ENCODE data around the gene IBSP.

Gene IBSP

GRCh38 chr4:87799301-87800113 lies at the start of gene IBSP:
TSS of gene IBSP (plus strand) at chr4:87799554. CDS start at chr4:87802362, 2,808 bp downstream.
- no peak for DNase-seq

GRCh38 chr4:87749883-87750282 lies 49.5 kb upstream of the IBSP start:
- no peak for DNase-seq

- DNase-seq, result no peak
Observed at GRCh38 chr4:87758270-87758669, 41.1 kb upstream of the IBSP start.

- no peak for DNase-seq
Observed at GRCh38 chr4:87762311-87762710, 37.0 kb upstream of the IBSP start.

- no peak for DNase-seq
Observed at GRCh38 chr4:87781569-87781968, 17.8 kb upstream of the IBSP start.

GRCh38 chr4:87783781-87784180 lies 15.6 kb upstream of the IBSP start:
- no peak for DNase-seq

- DNase-seq, result no peak
Observed at GRCh38 chr4:87785731-87786509, 13.4 kb upstream of the IBSP start.

- DNase-seq, result no peak
Observed at GRCh38 chr4:87802858-87803257, 3.5 kb downstream of the IBSP start.

- no peak for DNase-seq
Observed at GRCh38 chr4:87803421-87803820, 4.1 kb downstream of the IBSP start.

GRCh38 chr4:87804871-87805270 lies 5.5 kb downstream of the IBSP start:
- no peak for DNase-seq

GRCh38 chr4:87805971-87806370 lies 6.6 kb downstream of the IBSP start:
- DNase-seq, result no peak

- no peak for DNase-seq
Observed at GRCh38 chr4:87806520-87806919, 7.2 kb downstream of the IBSP start.

- no peak for DNase-seq
Observed at GRCh38 chr4:87807402-87807801, 8.0 kb downstream of the IBSP start.

GRCh38 chr4:87811977-87812376 lies 12.6 kb downstream of the IBSP start:
- no peak for DNase-seq

- DNase-seq, result no peak
Observed at GRCh38 chr4:87819281-87819919, 20.0 kb downstream of the IBSP start.

GRCh38 chr4:87823200-87823599 lies 23.8 kb downstream of the IBSP start:
- no peak for DNase-seq

- no peak for DNase-seq
Observed at GRCh38 chr4:87823724-87824123, 24.4 kb downstream of the IBSP start.

GRCh38 chr4:87824352-87824751 lies 25.0 kb downstream of the IBSP start:
- no peak for DNase-seq

GRCh38 chr4:87832669-87833068 lies 33.3 kb downstream of the IBSP start, which contains the start of gene MEPE:
TSS of gene MEPE (plus strand) at chr4:87832969. CDS start at chr4:87834715, 1,746 bp downstream.
- DNase-seq, result no peak

- no peak for DNase-seq
Observed at GRCh38 chr4:87834401-87834800, 35.0 kb downstream of the IBSP start.

GRCh38 chr4:87835197-87835596 lies 35.8 kb downstream of the IBSP start:
- DNase-seq, result no peak

- no peak for DNase-seq
Observed at GRCh38 chr4:87835743-87836142, 36.4 kb downstream of the IBSP start.

GRCh38 chr4:87838205-87838604 lies 38.9 kb downstream of the IBSP start:
- DNase-seq, result no peak
